C4-2B (cell line): Measurements from ENCODE around the gene OLFM1.

ENCODE experiments used
- H3K27ac ChIP-seq: fragments of 450-650 bp; 2 replicates; pipeline ENCODE4 v1.5.1; 2017
- ZFX ChIP-seq: fragments of 450-650 bp; IDR thresholded peaks from 2 replicates; pipeline ENCODE4 v1.6.1; 2017
- TF ChIP-seq, protein P1 (sequence below): fragments of 450-650 bp; conservative IDR thresholded peaks from 2 replicates; pipeline ENCODE4 v1.5.1; 2017; ENCODE audit warnings: mild to moderate bottlenecking

OLFM1 gene

GRCh38 chr9:135126451-135127187 is 39.2 kb downstream of the OLFM1 start:
- no peak overlapping the region for H3K27ac ChIP-seq
- TF ChIP-seq ZFX, result no peak
- TF ChIP-seq, protein P1, sequence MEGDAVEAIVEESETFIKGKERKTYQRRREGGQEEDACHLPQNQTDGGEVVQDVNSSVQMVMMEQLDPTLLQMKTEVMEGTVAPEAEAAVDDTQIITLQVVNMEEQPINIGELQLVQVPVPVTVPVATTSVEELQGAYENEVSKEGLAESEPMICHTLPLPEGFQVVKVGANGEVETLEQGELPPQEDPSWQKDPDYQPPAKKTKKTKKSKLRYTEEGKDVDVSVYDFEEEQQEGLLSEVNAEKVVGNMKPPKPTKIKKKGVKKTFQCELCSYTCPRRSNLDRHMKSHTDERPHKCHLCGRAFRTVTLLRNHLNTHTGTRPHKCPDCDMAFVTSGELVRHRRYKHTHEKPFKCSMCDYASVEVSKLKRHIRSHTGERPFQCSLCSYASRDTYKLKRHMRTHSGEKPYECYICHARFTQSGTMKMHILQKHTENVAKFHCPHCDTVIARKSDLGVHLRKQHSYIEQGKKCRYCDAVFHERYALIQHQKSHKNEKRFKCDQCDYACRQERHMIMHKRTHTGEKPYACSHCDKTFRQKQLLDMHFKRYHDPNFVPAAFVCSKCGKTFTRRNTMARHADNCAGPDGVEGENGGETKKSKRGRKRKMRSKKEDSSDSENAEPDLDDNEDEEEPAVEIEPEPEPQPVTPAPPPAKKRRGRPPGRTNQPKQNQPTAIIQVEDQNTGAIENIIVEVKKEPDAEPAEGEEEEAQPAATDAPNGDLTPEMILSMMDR, result no peak

DNA sequence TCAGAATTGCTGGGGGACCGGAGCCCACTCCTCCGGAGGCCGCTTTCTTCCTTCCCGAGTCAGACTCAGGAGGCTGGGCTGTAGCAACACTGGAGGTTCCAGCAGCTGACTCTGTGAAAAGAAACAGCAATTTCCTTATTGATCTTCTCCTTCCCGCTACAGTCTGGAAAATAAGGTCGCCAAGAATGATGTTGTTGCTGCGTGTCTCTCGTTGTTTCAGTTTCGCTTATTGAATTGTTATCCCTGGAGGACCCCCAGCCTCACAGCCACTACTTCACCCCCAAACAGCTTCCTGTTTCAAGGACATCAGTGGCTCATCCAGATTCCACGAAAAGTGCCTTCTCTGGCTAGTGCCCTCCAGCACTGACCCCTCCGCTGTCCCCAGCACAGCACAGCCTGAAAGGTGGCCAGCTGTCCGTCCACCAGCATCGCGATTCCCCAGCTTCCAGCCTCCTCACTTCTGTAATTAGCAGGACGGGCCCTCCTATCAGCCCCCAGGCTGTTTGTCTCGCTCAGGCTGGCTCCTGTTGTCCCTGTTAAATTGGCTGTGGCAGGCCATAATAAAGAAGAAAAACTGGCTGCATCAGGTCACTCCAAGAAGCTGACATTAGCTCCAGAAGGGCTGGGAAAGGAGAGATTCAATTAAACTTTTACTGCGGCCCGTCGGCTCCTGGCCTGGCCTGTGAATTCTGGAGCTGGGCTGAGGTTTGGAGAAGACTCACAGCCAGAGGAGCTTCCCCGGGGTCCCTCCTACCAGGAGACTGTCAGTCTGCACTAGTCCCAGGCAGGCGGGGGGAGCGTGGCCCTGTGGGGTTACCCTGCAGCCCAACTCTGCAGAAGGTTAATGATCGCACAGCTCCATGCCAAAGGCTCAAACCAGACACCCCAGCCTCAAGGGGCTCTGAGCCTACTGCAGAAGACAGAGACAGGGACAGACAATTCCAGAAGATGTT is 40.5 kb downstream of the OLFM1 start:
- TF ChIP-seq, protein P1, result no peak
- no peak for TF ChIP-seq ZFX
- no peak overlapping the region for H3K27ac ChIP-seq

DNA sequence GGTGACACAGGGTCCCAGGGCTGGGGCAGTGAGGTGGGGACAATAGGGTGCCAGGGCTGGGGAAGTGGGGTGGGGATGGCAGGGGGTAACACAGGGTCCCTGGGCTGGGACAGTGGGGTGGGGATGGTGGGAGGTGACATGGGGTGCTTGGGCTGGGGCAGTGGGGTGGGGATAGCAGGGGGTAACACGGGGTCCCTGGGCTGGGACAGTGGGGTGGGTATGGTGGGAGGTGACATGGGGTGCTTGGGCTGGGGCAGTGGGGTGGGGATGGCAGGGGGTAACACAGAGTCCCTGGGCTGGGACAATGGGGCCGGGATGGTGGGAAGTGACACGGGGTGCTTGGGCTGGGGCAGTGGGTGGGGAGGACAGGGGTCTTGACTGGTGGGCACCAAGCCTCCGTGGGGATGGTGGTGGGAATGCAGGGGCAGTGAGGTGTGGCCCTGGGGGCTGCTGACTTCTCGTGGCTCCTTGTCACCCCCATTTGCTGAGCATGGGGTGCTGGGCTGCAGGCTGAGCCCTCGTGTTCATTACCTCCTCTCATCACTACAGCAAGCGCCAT is 41.7 kb downstream of the OLFM1 start:
- H3K27ac ChIP-seq, result no peak overlapping the region
- TF ChIP-seq, protein P1, result no peak
- no peak for TF ChIP-seq ZFX

GRCh38 chr9:135130207-135130976 is 42.9 kb downstream of the OLFM1 start:
- no peak for TF ChIP-seq ZFX
- TF ChIP-seq, protein P1, result no peak
- no peak overlapping the region for H3K27ac ChIP-seq

DNA sequence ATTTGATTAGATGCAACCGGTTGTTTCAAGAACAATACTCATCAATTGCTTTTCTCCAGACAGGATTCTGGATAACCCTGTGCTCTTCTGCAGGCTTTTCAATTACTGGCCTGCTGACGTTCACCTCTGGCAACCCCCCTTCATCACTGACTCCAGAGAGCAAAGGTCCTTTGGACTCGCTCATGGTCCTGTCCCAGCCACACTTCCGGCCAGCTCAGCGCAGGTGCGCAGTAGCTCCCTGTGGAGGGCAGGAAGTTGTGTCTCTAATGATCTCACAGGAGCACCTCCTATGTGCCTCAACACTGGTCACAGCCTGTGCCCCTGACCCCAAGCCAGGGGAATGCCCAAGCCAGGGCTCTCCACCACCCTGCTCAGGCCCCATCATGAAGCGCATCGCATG is 44.0 kb downstream of the OLFM1 start:
- H3K27ac ChIP-seq, result no peak overlapping the region
- TF ChIP-seq, protein P1, result no peak
- TF ChIP-seq ZFX, result no peak

- TF ChIP-seq ZFX, result no peak
- TF ChIP-seq, protein P1, result no peak
- H3K27ac ChIP-seq, result no peak overlapping the region
These were observed 44.5 kb downstream of the OLFM1 start for GRCh38 chr9:135132008-135132407.
